HG02798 (cell line): ENCODE results near the gene FAM210B.
"Not testable (repeated sequence)": the region's sequence is repeated elsewhere in the genome, so short reads cannot be mapped to it uniquely, and the experiment has no call there.

Experiments
- ATAC-seq: cut with Tn5 transposase; IDR thresholded peaks from one replicate; pipeline ENCODE4 v1.9.1; 2021; ENCODE audit warnings: mild to moderate bottlenecking; ENCODE audit not compliant: unreplicated experiment, poor library complexity

The FAM210B gene, protein sequence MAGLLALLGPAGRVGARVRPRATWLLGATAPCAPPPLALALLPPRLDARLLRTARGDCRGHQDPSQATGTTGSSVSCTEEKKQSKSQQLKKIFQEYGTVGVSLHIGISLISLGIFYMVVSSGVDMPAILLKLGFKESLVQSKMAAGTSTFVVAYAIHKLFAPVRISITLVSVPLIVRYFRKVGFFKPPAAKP

DNA sequence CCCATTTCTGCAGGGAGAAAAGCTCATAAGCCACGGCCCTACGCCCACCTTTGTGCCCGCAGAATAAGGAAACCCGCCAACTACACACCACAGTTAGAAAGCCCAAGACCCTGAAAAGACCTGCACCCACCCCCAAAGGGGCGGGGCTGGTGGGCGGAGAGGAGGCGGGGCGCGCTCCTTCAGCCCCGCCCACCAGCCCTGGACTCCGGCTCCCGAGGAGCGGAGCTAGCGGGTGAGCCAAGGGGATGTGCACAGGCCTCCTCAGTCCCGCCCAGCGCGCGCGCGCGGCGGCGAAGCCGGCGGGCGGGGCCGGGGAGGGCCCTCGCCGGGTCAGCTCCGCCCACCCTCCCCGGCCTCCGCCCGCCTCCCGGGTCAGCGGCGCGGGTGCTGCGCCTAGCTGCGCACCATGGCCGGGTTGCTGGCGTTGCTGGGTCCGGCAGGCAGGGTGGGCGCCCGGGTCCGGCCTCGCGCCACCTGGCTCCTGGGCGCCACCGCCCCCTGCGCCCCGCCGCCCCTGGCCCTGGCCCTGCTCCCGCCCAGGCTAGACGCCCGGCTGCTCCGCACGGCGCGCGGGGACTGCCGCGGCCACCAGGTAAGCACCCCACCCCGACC, at the start of gene FAM210B:
Gene FAM210B (plus strand): TSS at position 375 of the 612 bp plus-strand sequence. CDS start 32 bp downstream, at position 407.
- ATAC-seq = peak; percentile 97

DNA sequence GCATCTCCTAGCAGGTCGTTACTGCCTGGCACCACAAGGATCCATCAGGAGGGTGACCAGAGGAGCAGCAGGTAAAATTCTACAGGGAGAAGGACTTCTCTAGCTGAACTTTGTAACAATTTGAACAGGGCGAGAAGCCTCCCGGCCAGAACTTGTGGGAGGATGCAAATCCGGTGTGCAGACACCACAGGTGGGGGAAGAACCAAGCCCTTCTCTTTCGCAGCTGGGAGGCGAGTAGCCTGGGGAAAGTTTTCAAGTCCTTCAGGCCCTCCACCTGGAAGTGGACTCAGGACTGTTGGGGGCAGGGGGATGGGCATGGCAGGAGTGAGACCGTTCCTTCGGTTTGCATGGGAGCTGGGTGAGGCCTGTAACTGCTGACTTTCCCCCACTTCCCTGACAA, 42.7 kb upstream of the FAM210B start:
- peak; percentile 77 for ATAC-seq

DNA sequence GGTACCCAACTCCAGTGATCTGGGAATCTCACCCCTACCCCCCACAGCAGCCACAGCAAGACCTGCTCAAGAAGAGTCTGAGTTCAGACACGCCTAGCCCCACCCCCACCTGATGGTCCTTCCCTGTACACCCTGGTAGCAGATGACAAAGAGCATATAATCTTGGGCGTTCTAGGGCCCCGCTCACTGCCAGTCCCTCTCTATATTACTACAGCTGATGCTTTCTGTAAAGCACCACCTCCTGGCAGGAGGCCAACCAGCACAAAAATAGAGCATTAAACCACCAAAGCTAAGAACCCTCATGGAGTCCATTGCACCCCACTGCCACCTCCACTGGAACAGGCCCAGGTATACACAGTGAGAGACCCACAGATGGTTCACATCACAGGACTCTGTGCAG, 42.3 kb upstream of the FAM210B start:
- ATAC-seq = no peak

DNA sequence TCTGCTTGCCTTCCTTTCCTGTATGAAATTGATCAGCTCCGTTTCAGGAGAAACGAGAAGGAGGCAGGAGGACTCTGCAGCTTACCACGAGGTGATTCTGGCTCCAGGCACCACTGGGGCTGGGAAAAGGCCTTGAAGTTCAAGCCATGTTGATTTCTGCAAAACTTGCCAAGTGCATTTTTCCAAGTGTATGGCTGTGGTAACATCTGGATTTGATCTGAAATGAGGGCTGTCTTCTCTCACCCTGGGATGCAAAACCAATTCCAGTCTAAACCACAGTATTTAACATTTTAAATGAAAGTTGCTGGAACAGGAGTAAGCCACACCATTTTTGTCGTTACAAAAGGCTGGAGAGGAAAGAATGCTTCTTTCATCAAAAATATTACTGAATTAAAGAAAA, 36.1 kb upstream of the FAM210B start:
- no peak for ATAC-seq

DNA sequence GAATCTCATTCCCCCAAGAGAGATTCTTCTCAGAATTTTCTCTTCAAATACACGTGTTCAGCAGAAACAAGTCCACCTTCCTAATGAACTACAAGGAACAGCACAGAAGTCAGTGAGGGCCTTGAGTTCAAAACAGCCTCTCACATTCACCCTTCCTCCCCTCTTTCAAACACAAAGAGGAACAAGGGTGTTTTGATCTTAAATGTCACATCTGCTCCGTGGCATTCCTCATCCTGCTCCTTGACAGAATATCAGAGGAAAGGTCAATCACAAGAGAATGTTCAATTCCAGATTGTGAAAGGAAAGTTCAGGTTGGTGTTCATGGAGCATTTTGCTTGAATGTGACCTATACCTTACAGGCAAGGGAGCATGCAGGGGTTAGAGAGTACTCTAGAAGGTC, 35.6 kb upstream of the FAM210B start:
- ATAC-seq = no peak

DNA sequence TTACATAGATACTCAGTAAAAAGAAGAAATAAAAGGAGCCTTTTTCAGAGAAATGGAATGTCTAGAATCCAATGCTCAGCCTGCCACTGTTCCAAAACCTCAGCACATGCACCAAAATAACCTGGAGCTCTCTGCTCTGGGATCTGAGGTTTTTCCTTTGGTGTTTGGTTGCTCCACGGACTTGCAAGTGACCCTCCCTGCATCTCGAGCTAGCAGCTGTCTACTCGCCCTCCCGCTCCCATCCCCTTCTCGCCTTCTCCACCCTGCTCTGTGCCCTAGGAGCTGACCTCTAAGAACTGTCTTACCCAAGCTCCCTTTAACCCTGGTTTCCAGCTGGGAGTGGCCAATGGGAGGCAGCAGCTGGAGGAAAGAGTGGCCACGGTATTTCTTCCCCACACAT, 35.1 kb upstream of the FAM210B start:
- ATAC-seq = no peak

DNA sequence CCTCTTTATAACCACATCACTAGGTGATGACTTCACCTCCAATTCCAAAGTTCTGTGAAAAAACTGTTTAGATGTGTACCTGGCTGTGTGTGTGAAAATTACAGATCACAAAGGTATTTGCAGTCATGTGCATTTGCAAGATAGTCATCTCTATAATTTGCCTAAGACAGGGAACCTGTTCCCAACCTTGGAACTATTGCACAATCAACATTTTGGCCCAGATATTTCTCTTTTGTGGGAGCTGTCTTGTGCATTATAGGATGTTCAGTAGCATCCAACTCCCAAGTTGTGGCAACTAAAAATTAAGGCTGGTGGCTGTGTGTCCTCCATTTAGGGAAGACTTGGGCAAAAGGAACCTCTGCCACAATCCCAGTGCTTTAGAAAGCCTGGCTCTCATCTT, 34.0 kb upstream of the FAM210B start:
- no peak for ATAC-seq

DNA sequence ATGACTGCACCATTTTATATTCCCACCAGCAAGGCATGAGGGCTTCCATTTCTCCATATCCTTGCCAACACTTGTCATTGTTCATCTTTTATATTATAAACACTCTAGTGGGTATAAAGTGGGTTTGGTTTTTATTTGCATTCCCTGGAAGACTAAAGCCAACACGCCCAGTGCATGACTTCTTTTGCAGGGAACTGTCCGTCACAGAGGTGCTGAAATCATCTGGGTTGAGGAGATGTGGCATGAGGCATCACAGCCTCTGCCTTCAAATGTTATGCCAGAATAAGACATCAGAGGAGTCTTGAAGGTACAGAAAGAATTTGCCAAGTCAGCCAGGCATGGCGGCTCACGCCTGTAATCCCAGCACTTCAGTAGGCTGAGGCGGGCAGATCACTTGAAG, 29.9 kb upstream of the FAM210B start:
- ATAC-seq = no peak

DNA sequence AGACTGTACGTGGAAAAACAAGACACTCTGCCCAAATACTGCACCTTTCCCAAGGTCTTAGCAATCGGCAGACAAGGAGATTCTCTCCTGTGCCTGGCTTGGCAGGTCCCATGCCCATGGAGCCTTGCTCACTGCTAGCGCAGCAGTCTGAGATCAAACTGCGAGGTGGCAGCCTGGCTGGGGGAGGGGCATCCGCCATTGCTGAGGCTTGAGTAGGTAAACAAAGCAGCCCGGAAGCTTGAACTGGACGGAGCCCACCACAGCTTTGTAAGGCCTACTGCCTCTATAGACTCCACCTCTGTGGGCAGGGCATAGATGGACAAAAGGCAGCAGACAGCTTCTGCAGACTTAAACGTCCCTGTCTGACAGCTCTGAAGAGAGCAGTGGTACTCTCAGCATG, 22.1 kb upstream of the FAM210B start:
- not testable (repeated sequence) for ATAC-seq

DNA sequence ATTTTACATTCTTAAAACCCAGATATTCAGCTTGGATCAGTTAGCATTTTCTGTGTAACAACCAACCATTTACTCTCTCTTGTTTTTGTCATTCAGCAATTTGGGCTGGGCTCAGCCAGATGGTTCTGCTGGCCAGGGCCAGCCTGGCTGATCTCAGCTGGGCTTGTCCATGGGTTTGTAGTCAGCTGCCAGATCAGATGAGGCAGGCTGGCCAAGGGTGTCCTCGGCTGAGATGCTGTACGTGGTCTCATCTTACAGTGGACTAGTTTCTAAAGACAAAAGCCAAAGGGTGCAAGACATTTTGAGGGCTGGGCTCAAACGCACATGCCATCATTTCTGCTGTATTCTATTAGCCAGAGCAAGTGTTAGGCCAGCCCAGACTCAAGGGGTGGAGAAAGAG, 16.0 kb upstream of the FAM210B start:
- ATAC-seq = no peak

DNA sequence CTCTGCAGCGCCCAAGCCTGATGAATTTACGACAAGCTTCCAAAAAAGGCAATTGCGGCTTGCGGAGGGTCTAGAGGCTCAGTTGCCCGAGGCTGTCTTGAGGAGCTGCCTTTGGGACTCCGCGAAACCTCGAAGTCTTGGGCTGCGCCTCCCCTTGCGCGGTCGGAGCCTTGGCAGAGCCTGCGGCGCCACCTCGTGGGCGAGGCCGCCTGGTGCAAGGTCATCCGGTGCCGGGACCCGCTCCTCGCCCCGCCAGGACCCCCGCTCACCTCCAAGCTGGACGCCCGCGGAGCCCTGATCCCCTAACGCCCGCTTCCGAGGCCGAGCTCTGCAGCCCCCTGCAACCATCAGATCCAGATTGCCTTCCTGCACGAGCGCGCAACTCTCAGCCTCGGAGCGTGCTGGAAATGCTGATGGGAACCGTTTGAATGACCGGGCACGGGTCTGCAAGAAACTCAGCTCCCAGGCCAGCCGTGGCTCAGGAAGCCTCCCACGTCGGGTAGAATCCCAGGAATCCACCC, 14.9 kb upstream of the FAM210B start:
- no peak for ATAC-seq

DNA sequence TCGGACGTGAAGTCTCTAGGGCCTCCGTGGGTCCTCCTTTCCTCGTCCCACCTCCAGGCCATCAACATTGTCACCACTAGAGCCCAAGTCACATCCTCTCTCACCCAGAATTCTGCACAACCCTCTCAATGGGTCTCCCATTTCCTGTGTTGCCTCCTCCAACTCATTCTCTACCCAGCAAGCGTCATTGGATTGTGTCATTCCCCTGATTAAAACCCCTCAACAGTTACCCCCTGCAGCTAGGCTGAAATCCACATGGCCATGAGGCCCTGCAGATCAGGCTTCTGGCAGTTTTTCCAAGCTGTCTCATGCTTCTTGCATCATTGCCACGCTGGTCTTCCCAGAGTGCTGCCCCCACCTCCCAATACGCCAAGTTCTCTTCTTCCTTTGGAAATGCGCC, 12.9 kb upstream of the FAM210B start:
- no peak for ATAC-seq

DNA sequence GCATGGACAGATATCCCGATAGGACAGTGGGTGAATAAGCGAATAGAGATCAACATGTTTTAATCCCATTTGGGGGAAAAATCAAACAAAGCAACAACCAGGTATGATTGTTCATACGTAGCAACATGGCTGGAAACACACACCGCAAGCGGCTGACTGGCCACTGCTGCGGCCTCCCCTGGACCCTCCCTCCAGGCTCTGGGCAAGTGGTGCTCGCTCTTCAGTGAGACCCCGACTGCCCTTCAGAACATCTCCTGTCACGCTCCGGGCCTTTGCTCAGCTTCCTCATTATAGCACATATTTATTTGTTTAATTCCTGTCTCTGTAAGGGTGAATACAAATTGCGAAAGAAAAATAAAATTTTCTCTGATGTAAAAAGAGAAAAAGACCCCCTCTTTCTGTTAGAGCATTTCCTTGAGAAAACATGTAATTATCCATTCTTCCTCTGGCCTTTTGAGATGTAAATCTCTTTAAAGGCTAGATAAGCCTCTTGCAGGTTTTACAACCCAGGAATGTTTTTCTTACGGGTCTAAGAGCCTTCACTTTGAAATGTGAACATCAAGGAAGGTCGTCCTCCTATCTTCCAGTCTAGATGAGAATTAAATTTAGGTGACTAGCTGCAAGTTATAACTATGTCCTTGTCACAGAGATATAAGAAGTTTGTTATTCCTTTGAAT, 11.0 kb upstream of the FAM210B start:
- no peak for ATAC-seq

DNA sequence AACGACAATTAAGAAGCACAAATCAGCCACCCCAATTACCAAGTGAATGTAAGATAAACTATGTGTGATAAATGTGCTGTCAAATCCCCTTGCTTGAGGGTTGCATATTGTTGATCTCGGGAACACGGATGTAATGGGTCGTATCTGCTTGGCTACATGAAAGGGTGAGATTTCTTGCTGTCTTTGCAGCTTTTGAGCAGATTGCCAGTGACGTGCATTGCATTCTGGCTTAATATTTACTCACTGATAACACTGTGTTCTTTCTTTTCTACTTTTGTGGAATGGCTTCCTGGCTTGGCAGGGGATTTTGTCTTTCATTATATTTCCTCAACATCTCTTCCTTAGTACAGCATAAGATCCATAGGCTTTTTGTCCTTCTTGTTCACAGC, 10.5 kb upstream of the FAM210B start:
- no peak for ATAC-seq

DNA sequence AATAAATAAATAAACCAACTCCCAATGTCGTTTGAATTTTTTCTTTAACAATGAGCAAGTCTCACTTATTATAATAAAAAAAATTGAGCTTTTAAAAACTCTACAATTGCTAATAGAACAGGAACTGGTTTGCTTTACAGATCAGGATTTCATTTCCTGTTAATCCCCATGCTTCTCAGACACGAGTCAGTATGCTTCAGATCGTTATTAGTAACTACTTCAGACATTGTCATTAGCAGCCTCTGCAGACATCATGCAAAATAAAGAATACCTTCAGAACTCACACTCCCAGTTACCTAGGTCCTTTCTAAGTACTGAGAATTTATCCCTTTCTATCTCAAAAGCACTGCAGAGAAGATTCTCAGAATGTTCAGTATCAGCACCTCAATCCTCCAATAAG, 10.0 kb upstream of the FAM210B start:
- no peak for ATAC-seq

DNA sequence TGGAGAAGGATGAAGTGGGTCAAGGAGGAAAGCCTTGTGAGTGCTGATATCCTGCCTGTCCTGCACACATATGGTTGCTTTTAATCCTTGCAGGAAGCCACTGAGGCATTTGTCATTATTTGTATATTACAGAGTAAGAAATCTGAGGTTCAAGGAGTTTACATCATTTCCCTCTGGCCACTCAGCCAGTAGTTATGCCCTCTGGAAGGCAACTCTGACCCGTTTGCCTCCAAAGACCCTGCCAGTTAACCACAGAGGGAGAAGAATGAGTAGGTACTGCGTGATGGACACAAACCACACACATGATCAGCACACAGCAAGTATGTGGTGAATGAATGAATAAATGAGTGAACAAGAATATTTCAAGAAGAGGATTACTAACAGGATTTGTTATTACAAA, 7.9 kb upstream of the FAM210B start:
- no peak for ATAC-seq

DNA sequence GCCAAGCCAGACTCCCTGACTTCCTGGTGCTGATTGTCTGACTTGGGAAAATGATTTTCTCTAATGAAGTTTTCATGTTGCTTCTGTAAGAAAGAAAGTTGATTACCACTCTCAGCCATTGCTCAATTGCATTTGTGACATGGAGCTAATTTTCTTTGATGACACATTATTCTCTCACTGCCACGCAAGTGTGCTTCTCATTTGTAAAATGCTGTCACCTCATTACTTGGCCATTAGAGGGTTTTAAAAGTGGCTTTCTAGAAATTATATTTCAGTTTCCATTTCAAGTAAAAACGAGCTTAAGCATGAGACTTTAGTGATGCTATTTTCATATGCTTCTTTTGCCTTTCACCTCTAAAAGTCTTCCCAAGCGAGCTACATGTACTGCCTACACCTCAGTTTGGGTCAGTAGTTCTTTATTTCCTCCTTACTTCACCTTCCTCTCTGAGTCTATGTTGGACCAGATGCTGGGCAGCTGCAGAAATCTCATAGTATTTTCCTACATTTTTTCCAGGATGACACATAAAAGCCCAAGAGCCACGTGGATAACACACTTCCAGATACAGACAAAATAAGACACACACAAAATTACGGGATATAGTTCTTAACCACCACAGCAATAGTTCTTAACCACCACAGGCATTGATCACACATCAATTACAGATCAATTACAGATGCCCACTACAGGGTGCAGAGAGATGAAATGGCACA, 6.3 kb upstream of the FAM210B start:
- no peak for ATAC-seq

DNA sequence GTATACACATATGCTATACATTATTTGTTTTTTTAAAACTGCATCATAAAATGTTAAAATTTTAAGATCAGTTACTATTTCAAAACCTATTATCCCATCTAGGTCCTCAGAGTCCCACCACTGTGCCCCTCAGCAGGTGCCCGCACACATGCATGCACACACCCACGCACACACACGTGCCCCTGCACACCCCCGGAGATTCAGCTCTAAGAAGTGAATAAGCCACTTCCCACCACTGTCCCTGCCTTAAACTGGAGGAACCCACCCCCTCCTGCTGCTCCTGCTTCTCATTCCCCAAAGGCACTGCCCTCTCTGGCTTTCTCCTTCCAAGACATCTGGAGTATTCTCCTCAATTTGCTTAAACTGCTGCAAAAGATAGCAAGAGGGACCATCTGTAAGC, 5.4 kb upstream of the FAM210B start:
- ATAC-seq = no peak

DNA sequence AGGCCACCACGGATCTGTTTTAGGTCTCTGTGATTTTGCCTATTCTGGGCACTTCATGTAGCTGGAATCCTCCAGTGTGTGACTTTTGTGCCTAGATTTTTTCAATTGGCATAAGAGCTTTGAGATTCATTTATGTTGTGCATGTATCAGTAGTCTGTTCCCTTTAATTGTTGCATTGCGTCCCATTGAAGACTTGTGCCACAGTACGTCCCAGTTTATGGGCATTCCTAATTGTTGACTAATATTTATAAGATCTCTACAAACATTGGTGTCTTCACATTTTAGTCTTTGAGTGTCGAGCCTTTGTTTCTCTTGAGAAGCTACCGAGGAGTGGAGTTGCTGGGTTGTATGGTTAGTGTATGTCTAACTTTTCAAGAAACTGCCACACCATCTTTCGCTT, 704 bp upstream of the FAM210B start:
- ATAC-seq = no peak

DNA sequence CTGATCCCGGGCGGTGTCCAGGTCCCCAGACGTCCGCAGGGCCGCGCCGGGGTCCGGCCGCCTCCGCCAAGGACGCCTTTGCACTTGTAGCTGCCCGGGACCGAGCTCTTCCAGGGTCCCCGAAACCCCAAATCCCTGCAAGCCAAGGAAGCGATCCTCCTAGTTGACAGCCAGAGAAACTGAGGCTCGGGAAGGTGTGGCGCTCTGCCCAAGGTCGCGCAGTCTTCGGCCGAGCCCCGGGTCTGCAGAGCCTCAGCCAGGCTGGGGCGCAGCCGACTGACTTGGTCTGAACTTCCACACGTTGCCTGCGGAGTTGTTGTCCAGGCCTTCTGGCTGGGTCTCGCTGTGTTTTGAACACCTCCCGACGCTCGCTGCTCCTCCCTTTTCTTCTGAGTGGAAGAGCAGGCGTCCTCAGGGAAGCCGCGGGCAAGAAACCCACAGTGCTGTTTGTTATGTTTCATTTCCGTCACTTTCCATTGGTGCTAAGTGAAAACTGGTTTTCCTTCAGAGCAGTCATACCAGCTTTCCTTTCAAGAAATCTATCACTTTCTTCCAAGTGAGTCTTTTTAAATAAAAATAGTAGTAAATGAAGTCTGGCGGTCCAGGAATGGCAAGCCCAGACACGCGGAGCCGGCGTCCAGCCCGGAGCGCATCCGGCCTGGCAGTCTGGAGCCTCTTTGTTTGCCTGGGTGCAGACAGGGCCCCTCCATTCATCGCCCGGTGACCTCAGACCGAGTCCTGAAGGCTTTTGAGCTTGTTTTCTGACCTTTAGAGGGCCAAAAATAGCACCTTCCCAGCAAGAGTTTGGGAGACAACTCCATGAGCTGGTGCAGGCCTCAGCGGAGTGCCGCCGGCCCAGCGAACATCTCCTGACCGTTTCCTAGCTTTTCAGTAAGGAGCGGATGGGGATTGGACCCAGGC, 698 bp downstream of the FAM210B start:
- ATAC-seq = no peak
